Measurements from ENCODE around the gene HMBS. TPM values are rescaled to one million over a fixed set of nuclear protein-coding genes. Genes with fewer than 3 reads are reported as not detected.
"Not testable (repeated sequence)": the region's sequence is repeated elsewhere in the genome, so short reads cannot be mapped to it uniquely, and the experiment has no call there.

The HMBS gene
- total and polyA plus RNA-seq, 4 experiments from 2014 or later: 5.1 to 21.2 (median 11.7) TPM

DNA sequence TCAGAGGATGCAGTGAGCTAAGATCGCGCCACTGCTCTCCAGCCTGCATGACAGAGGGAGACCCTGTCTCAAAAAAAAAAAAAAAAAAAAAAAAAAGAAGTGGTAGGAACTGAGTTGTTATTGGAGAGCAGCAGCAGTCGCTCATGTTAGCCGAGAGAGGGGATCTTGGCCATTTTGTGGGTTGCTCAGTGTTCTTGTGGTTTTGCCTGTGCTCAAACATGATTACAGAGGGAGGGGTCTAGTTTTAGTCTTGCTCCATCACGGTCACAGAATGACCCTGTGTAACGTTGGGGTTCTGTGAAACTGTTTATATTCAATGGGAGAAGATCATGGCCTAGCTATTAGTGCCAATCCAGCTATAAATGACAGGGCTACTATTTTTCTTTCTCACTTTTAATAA, 15.0 kb downstream of the HMBS start:
- DNase-seq: no peak
- H3K27me3 Mint-ChIP-seq: peaks cover 0 to 1% of the 10 kb centered on the region in 2 donors
- H3K9me3 Mint-ChIP-seq: peaks cover 0 to 8% (median 0%) of the 10 kb centered on the region in 8 donors
- Histone ChIP-seq H3K36me3 (ENCODE audit: insufficient read depth, low read length) (peaks cover 17% of the 10 kb centered on the region), H3K9me3 (ENCODE audit: control insufficient read depth in 1 of 2, low read length in 2 of 2) (no peaks in the 10 kb centered on the region), H3K4me1 (ENCODE audit: insufficient read depth, low read length) (peaks cover 39% of the 10 kb centered on the region), H3K27ac (ENCODE audit: low read depth, low read length) (no peak overlapping the region), H3K4me3 (ENCODE audit: low read length in 2 of 2) (no peak overlapping the region), H3K27me3 (ENCODE audit: insufficient read depth, low read length) (no peaks in the 10 kb centered on the region)
- peaks cover 24 to 60% (median 46%) of the 10 kb centered on the region in 4 donors for H3K4me1 Mint-ChIP-seq
- peak overlapping the region in 1 of 7 donors; percentile 93 for H3K27ac Mint-ChIP-seq
- H3K4me3 Mint-ChIP-seq: peak overlapping the region in 5 of 8 donors; percentile 93 to 99 (median 97)
- peaks cover 19 to 49% of the 10 kb centered on the region in 2 donors for H3K36me3 Mint-ChIP-seq
- intact Hi-C loops (cut with micrococcal nuclease): loop anchor here (5.0 kb wide), 3 partner anchors 172 to 1957 kb away; partner anchors contain the start of genes BCL9L and PAFAH1B2
- POLR2A ChIA-PET (ENCODE audit: partially characterized antibody): interaction anchor here (0.7 to 6.0 kb wide), 4 partner anchors 9 to 142 kb away, joined by 3 to 109 read pairs (median 4); partner anchors contain the start of gene HINFP
- CTCF ChIA-PET (ENCODE audit: partially characterized antibody): interaction anchor here (1.0 to 2.1 kb wide), 7 partner anchors 9 to 80 kb away, joined by 3 to 6 read pairs (median 5); partner anchors contain the start of genes HMBS and VPS11

DNA sequence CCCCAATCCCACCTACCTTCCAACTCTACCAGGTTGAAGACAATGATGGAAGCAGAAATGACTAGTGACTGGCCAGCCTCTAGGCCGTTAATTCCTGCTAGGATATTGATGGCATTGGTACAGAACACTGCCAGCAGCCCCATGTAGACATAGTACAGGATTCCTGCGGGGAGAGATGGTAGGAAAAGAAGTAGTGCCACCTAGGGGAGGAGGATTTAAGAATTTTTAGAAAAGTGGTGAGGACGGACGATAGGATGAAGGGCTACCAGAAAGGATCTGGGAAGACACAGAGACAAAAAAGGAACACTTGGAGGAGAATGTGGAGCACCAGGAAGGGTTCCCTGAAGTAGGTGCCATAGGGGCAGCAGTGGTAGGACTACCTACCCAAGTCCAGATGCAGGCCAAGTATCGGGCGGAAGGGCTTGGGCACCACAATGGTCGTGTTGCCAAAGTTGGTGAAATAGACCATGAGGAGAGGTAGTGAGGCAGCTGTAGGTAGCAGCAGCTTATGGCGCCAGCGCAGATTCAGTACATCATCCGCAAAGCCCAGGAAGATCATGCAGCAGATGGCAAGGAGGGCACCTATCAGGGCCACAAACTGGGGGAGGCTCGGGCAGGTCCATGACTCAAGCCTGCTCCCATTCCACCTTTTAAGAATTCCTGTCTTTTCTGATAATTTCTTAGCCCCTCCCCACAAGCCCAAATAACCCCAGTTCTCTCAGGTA, 15.7 kb downstream of the HMBS start:
- H3K36me3 Mint-ChIP-seq: peaks cover 19 to 42% of the 10 kb centered on the region in 2 donors

DNA sequence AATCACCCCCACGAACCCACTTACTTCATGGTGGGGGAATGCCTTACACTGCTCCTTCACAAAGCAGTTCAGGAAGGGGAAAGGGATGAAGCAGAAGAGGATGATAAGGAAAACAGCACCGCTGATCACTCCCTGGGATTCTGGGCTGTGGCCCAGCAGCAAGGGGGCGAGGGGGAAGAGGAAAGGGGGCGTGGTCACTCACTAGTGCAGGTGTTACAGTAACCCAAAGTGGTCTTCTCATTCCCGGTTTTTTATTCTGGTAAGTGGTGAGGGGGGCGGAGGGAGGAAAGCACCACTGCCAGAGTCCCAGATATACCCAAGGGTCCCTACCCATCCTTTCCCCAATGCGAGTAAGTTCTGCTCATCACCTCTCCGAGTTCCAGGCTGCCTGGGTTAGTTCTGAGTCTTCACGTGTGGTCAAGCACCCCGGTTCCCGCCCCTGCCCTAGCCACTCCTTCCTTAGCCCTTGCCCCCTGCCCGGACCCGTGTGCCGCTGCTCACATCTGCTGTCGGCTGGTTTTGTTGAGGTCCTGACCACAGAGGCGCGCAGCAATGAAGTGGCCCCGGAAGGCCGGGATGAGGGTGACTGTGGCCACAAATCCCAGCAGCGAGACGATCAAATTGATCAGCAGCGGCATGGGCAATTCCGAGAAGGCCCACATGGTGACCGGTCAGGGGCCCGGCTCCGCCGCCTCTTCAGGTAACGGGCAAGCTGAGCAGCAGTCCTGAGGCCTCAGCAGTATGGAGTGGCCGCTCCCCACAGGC, 16.5 kb downstream of the HMBS start:
- Mint-ChIP-seq H3K4me3 (peak overlapping the region; percentile 93 to 99 (median 97)), H3K4me1 (peaks cover 21 to 55% (median 43%) of the 10 kb centered on the region in 4 donors), H3K36me3 (peaks cover 19 to 39% of the 10 kb centered on the region in 2 donors), H3K9me3 (no peaks in the 10 kb centered on the region), H3K27me3 (no peaks in the 10 kb centered on the region), H3K27ac (peak overlapping the region; percentile 93 to 100 (median 99))
- intact Hi-C loops (cut with micrococcal nuclease): loop anchor here (1.0 to 5.0 kb wide), 4 partner anchors 17 to 1959 kb away; partner anchors contain the start of genes HMBS, HYOU1 and PAFAH1B2
- no peak for DNase-seq
- H3K27ac ChIP-seq (ENCODE audit: low read depth, low read length): peak overlapping the region; percentile 91
- H3K4me1 ChIP-seq (ENCODE audit: insufficient read depth, low read length): peaks cover 35% of the 10 kb centered on the region
- peaks cover 17% of the 10 kb centered on the region for H3K36me3 ChIP-seq (ENCODE audit: insufficient read depth, low read length)
- POLR2A ChIA-PET (ENCODE audit: partially characterized antibody): interaction anchor here (0.6 to 13.3 kb wide), 25 partner anchors 8 to 1869 kb away, joined by 3 to 210 read pairs (median 6); partner anchors contain the start of genes ABCG4, CBL, CENATAC and DDX6
- H3K27me3 ChIP-seq (ENCODE audit: insufficient read depth, low read length): no peaks in the 10 kb centered on the region
- CTCF ChIA-PET (ENCODE audit: partially characterized antibody): interaction anchor here (1.0 to 2.3 kb wide), 8 partner anchors 17 to 83 kb away, joined by 3 to 11 read pairs (median 5); partner anchors contain the start of genes HINFP, HYOU1, NLRX1 and RPS25
- H3K9me3 ChIP-seq (ENCODE audit: control insufficient read depth in 1 of 2, low read length in 2 of 2): no peaks in the 10 kb centered on the region
- peak overlapping the region; percentile 87 to 98 for H3K4me3 ChIP-seq (ENCODE audit: low read length in 2 of 2)

More for the DNA sequence above, 15.7 kb downstream of the HMBS start:
- intact Hi-C loops (cut with micrococcal nuclease): loop anchor here (5.0 kb wide), 2 partner anchors 222 to 1958 kb away; partner anchors contain the start of gene PAFAH1B2
- H3K27me3 Mint-ChIP-seq: peaks cover 0 to 1% of the 10 kb centered on the region in 2 donors
- Histone ChIP-seq H3K9me3 (ENCODE audit: control insufficient read depth in 1 of 2, low read length in 2 of 2) (no peaks in the 10 kb centered on the region), H3K4me1 (ENCODE audit: insufficient read depth, low read length) (peaks cover 39% of the 10 kb centered on the region), H3K36me3 (ENCODE audit: insufficient read depth, low read length) (peaks cover 17% of the 10 kb centered on the region), H3K27me3 (ENCODE audit: insufficient read depth, low read length) (no peaks in the 10 kb centered on the region), H3K27ac (ENCODE audit: low read depth, low read length) (peak overlapping the region; percentile 91), H3K4me3 (ENCODE audit: low read length in 2 of 2) (peak overlapping the region; percentile 87 to 98)
- H3K4me3 Mint-ChIP-seq: peak overlapping the region; percentile 93 to 99 (median 97)
- H3K4me1 Mint-ChIP-seq: peaks cover 23 to 59% (median 45%) of the 10 kb centered on the region in 4 donors
- no peak for DNase-seq
- peaks cover 0 to 1% (median 0%) of the 10 kb centered on the region in 8 donors for H3K9me3 Mint-ChIP-seq
- ChIA-PET POLR2A (ENCODE audit: partially characterized antibody) (interaction anchor here (1.0 to 6.0 kb wide), 4 partner anchors 19 to 143 kb away, joined by 3 to 109 read pairs (median 20); partner anchors contain the start of genes HINFP and VPS11), CTCF (ENCODE audit: partially characterized antibody) (interaction anchor here (1.0 to 2.1 kb wide), 6 partner anchors 8 to 81 kb away, joined by 3 to 6 read pairs (median 4); partner anchors contain the start of genes HMBS and VPS11)
- H3K27ac Mint-ChIP-seq: peak overlapping the region; percentile 66 to 94 (median 83)

DNA sequence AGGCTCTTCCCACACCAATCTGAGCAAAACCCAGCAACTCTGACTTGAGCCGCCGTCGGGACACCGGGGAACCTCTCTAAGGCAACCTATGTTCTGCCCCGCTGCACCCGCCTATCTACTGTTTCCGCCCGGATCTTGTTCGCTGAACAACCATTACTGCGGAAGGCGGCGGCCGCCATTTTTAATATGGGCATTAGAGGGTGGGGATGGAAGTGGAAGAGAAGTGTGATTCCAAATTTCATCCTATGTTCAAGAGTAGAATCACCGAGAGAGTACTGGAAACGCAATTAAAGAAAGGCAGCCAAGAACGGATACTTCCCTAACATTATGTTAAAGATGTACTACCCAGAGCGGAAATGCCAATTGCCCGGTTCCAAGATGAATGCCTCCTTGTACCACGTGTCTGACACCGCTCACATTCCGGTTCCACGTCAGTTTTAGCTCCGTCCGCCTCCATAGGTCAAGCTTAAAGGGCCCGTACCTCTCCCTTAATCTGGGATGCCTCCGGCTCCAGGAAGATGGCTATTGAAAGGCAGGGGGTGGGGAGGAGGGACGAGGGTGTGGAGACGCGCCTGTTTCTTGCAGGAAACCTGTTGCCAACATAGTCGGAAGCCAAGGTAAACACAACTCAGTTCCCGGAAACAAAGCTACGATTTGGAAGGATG, 17.2 kb downstream of the HMBS start, which contains the start of gene DPAGT1:
Gene DPAGT1, minus strand, starts transcription at position 95 of the 665 bp plus-strand sequence. CDS start 198 bp downstream, outside the sequence.
- Histone ChIP-seq H3K4me1 (ENCODE audit: insufficient read depth, low read length) (peaks cover 41% of the 10 kb centered on the region), H3K27me3 (ENCODE audit: insufficient read depth, low read length) (no peaks in the 10 kb centered on the region), H3K27ac (ENCODE audit: low read depth, low read length) (peak within 1 kb of the TSS; percentile 91), H3K4me3 (ENCODE audit: low read length in 2 of 2) (peak within 1 kb of the TSS; percentile 87 to 98), H3K9me3 (ENCODE audit: control insufficient read depth in 1 of 2, low read length in 2 of 2) (no peaks in the 10 kb centered on the region), H3K36me3 (ENCODE audit: insufficient read depth, low read length) (peaks cover 12% of the 10 kb centered on the region)
- POLR2A ChIA-PET (ENCODE audit: partially characterized antibody): interaction anchor here (0.6 to 13.3 kb wide), 30 partner anchors 8 to 1870 kb away, joined by 3 to 210 read pairs (median 4); partner anchors contain the start of genes ABCG4, CBL, CENATAC and DDX6
- CTCF ChIA-PET (ENCODE audit: partially characterized antibody): interaction anchor here (0.7 to 2.3 kb wide), 13 partner anchors 10 to 329 kb away, joined by 3 to 11 read pairs (median 4); partner anchors contain the start of genes HINFP, HYOU1, NLRX1 and RPS25
- H3K27me3 Mint-ChIP-seq: no peaks in the 10 kb centered on the region
- H3K4me1 Mint-ChIP-seq: peaks cover 27 to 60% (median 43%) of the 10 kb centered on the region in 4 donors
- peak; percentile 86 to 89 (median 88) for DNase-seq
- H3K27ac Mint-ChIP-seq: peak within 1 kb of the TSS; percentile 93 to 100 (median 99)
- no peaks in the 10 kb centered on the region for H3K9me3 Mint-ChIP-seq
- intact Hi-C loops (cut with micrococcal nuclease): loop anchor here (1.0 to 5.0 kb wide), 7 partner anchors 18 to 1960 kb away; partner anchors contain the start of genes HINFP, HMBS, HYOU1 and PAFAH1B2
- peak within 1 kb of the TSS; percentile 93 to 99 (median 97) for H3K4me3 Mint-ChIP-seq
- peaks cover 15 to 34% of the 10 kb centered on the region in 2 donors for H3K36me3 Mint-ChIP-seq

- intact Hi-C loops (cut with micrococcal nuclease): loop anchor here (2.0 to 5.0 kb wide), 3 partner anchors 94 to 1961 kb away; partner anchors contain the start of gene PAFAH1B2
- H3K27ac Mint-ChIP-seq: peak overlapping the region in 6 of 7 donors; percentile 64 to 100 (median 96)
- peaks cover 7 to 26% of the 10 kb centered on the region in 2 donors for H3K36me3 Mint-ChIP-seq
- H3K4me3 Mint-ChIP-seq: peak overlapping the region; percentile 93 to 99 (median 97)
- not testable (repeated sequence) for H3K36me3 ChIP-seq (ENCODE audit: insufficient read depth, low read length); H3K27me3 Mint-ChIP-seq; H3K4me3 ChIP-seq (ENCODE audit: low read length in 2 of 2); H3K9me3 ChIP-seq (ENCODE audit: control insufficient read depth in 1 of 2, low read length in 2 of 2); H3K27me3 ChIP-seq (ENCODE audit: insufficient read depth, low read length); H3K27ac ChIP-seq (ENCODE audit: low read depth, low read length); H3K9me3 Mint-ChIP-seq; DNase-seq
- peaks cover 43% of the 10 kb centered on the region for H3K4me1 ChIP-seq (ENCODE audit: insufficient read depth, low read length)
- peaks cover 28 to 59% (median 46%) of the 10 kb centered on the region in 4 donors for H3K4me1 Mint-ChIP-seq
- ChIA-PET POLR2A (ENCODE audit: partially characterized antibody) (interaction anchor here (0.6 to 13.3 kb wide), 15 partner anchors 9 to 231 kb away, joined by 3 to 210 read pairs (median 11); partner anchors contain the start of genes ABCG4, CBL, CENATAC and HINFP), CTCF (ENCODE audit: partially characterized antibody) (interaction anchor here (1.6 to 2.3 kb wide), 3 partner anchors 15 to 36 kb away, joined by 6 to 11 read pairs (median 9); partner anchors contain the start of genes HINFP and VPS11)
Measured at GRCh38 chr11:119103161-119103664, 18.5 kb downstream of the HMBS start.

Data from CD4-positive, alpha-beta memory T cell (primary cell).